HG03159 (cell line): ENCODE measurements around the gene ZNF585A.
"Not testable (repeated sequence)": the region's sequence is repeated elsewhere in the genome, so short reads cannot be mapped to it uniquely, and the experiment has no call there.

ENCODE experiments used
- ATAC-seq: cut with Tn5 transposase; IDR thresholded peaks from one replicate; pipeline ENCODE4 v1.9.1; 2021; ENCODE audit warnings: mild to moderate bottlenecking, moderate library complexity; ENCODE audit not compliant: unreplicated experiment

The ZNF585A gene

GRCh38 chr19:37172368-37173366 is at the start of gene ZNF585A:
TSS of gene ZNF585A (minus strand) at chr19:37172695. CDS start at chr19:37169910, 2,785 bp downstream.
- peak; percentile 99 for ATAC-seq

DNA sequence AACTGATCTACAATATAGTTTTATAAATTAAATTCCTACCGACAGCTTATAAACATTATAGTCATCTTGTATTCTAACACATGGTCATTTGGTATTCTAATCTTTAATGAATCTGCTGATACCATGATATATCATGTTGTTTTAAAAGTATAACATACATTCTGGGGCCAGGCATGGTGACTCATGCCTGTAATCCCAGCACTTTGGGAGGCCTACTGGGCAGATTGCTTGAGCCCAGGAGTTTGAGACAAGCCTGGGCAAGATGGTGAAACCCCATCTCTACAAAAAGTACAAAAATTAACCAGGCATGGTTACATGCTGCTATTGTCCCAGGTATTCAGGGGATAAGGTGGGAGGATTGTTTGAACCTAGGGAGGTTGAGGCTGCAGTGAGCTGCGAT is 48.6 kb upstream of the ZNF585A start:
- no peak for ATAC-seq

DNA sequence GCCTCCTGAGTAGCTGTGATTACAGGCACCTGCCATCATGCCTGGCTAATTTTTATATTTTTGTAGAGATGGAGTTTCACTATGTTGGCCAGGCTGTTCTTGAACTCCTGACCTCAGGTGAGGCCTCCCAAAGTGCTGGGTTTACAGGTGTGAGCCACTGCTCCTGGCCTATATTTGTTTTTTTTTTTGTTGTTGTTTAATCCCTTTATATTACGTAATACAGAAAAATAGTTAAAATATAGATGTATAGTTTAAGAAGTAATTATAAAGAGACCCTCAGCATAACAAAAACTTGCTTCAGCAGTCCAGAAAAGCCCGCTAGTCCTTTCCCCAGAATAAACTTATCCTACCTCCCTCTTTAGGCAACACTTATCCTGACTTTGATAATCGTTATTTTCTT is 47.9 kb upstream of the ZNF585A start:
- no peak for ATAC-seq

- no peak for ATAC-seq
These were observed 46.1 kb upstream of the ZNF585A start for GRCh38 chr19:37218592-37218935.

DNA sequence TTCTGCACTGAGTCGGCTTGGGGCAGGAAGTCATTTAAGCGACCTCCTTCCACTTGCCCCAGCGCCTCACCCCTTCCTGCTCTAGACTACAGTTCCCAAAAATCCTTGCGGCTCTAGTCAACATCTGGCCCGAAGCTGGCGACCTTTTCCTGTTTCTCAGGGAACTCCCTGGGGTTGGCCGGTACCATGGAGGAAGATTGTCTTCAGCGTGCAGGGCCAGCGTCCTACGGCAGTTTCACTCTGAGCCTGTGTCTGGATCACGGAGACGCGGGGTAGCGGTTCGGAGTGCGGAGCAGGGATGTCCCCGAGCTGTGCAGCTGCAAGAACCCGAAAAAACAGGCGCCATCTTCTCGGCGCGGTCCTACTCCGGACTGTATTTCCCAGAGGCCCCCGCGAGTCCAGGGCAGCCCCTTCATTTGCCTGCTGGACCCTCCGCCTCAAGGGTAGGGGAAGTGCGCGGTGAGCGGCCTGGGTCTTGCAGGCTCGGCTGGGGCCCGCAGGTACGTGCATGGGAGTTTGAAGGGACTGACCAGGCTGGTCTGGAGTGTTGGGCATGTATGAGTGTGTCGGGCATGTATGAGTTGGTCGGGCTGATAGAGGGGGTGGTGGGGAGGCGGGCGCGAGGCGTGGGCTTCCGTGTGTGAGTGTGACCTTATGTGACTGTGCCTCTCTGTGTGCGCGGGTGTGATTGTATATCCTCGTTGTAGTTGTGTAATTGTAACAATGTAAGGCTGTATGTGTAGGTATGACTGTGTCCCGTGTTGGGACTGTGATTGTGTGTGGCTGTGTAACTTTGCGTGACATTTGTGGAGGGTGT is 45.5 kb upstream of the ZNF585A start, which contains the start of gene ZNF383:
TSS of gene ZNF383 (plus strand) at position 440 of the 817 bp plus-strand sequence. CDS start 12,240 bp downstream, outside the sequence.
- peak; percentile 92 for ATAC-seq

DNA sequence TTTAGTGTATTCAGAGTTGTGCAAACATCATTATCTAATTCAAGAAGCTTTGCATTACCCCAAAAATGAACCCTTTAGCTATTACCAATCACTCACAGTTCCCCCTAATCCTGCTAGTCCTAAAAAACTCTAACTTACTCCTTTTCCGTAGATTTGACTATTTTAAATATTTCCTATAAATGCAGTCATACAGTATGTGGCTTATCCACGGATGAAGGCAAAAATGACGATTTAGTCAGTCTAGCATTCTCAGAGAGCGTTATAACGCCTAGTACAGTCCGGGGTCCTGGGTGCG is 44.9 kb upstream of the ZNF585A start:
- ATAC-seq = no peak

DNA sequence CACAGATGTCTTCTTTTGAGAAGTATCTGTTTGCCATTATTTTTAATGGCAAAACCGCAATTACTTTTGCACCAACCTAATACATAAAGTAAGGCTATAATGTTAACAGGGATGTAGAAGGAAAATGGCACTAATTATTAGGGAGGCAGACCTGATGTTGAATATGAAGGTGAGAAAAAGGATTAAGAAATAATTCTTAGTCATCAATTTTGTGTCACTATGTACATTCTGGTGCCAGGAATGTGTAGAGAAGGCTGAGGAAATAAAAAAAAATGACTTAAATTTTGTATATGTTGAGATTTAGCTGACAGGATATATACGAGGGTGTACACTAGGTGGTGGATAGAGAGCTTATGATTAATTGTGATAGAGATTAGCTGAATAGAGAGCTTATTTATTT is 25.3 kb upstream of the ZNF585A start:
- ATAC-seq = no peak

- ATAC-seq = not testable (repeated sequence)
These were observed 24.6 kb upstream of the ZNF585A start for GRCh38 chr19:37197115-37197514.

GRCh38 chr19:37195248-37195647 is 22.8 kb upstream of the ZNF585A start:
- not testable (repeated sequence) for ATAC-seq

DNA sequence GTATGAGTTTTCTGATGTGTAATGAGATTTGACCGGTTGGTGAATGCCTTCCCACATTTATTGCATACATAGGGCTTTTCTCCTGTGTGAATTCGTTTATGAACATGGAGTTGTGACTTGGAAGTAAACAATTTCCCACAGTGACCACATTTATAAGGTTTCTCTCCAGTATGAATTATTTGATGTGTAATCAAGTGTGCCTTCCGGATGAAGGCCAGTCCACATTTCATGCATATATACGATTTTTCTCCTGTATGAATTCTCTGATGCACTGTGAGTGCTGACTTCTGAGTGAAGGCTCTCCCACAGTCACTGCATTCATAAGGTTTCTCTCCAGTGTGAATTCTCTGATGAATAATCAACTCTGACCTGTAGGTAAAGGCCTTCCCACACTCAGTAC is 13.6 kb upstream of the ZNF585A start:
- not testable (repeated sequence) for ATAC-seq

GRCh38 chr19:37165635-37166034 is 6.9 kb downstream of the ZNF585A start:
- ATAC-seq = no peak

DNA sequence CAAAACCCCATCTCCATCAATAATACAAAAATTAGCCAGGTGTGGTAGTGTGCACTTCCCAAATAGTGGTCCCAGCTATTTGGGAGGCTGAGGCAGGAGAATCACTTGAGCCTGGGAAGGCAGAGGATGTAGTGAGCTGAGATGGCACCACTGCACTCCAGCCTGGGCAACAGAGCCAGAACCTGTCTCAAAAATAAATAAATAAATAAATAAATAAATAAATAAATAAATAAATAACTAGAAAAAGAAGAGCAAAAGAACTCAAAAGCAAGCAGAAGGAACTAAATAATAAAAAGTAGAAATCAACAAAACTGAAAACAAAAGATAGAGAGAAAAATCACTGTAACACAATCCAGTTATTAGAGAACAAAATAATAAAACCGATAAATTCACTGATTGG is 12.3 kb downstream of the ZNF585A start:
- ATAC-seq = no peak

GRCh38 chr19:37148214-37148613 is 24.3 kb downstream of the ZNF585A start:
- no peak for ATAC-seq

DNA sequence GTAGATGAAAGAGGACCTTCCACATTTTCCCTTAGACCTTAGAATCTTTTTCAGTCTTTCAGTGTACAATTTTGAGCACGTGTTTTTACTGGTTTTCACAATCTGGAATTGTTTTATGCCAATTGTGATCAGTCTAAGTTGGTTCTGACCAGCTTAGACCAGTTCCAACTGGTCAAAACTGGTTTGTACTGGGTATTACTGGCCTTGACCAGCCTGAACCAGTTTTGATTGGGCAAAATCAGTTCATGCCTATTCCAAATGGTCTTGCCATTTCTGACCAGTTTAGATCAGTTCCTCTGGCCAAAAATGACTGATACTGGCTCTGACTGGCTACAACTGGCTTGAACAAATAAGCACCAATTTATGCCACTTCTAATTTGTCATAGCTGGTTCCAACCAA is 36.4 kb downstream of the ZNF585A start:
- no peak for ATAC-seq

- ATAC-seq = no peak
These were observed 43.7 kb downstream of the ZNF585A start for GRCh38 chr19:37128821-37129177.

DNA sequence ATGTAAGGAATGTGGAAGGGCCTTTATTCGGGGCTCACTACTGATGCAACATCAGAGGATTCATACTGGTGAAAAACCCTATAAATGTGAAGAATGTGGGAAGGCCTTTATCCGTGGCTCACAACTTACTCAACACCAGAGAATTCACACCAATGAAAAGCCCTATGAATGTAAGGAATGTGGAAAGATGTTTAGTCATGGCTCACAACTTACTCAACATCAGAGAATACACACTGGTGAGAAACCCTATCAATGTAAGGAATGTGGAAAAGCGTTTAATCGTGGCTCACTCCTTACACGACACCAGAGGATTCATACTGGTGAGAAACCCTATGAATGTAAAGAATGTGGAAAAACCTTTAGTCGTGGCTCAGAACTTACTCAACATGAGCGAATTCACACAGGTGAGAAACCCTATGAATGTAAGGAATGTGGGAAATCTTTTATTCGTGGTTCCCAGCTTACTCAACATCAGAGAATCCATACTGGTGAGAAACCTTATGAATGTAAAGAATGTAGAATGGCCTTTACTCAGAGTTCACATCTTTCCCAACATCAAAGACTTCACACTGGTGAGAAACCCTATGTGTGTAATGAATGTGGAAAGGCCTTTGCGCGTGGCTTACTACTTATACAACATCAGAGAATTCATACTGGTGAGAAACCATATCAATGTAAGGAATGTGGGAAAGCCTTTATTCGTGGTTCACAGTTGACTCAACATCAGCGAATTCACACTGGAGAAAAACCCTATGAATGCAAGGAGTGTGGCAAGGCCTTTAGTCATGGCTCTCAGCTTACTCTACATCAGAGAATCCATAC is 44.3 kb downstream of the ZNF585A start:
- no peak for ATAC-seq

- not testable (repeated sequence) for ATAC-seq
These were observed 50.4 kb downstream of the ZNF585A start for GRCh38 chr19:37122093-37122492.

- ATAC-seq = no peak
These were observed 58.5 kb downstream of the ZNF585A start for GRCh38 chr19:37114001-37114400.

DNA sequence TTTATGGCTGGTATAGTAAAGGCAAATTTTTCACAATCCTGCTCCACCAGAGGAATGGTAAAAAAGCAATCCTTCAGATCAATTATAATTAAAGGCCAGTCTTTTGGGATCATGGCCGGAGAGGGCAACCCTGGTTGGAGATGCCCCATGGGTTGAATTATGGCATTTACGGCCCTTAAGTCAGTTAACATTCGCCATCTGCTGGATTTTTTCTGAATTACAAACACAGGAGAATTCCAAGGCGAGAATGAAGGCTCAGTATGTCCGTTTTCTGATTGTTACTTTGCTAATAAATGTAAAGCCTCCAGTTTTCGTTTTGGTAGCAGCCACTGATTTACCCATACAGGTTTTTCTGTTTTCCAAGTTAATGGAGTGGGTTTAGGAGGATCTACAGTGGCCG is 60.7 kb downstream of the ZNF585A start:
- not testable (repeated sequence) for ATAC-seq

- not testable (repeated sequence) for ATAC-seq
These were observed 68.4 kb downstream of the ZNF585A start for GRCh38 chr19:37104135-37104534.

DNA sequence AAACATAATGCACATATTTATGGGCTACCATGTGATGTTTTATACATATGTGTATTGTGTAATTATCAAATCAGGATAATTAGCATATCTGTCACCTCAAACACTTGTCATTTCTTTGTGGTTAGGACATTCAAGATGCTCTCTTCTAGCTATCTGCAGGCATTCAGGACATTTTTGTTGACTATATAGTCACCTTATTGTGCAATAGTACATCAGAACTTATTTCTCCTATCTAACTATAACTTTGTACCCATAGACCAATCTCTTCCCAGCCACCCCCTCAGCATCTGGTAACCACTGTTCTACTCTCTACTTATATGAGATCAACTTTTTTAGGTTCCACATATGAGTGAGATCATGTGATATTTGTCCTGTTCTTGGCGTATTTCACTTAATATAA is 73.9 kb downstream of the ZNF585A start:
- no peak for ATAC-seq
